AG09309 (cell line): Measurements from ENCODE around the gene MRPL11.
A peak's percentile ranks its signal among the peaks of the same experiment; 100 is the strongest.

Experiments
- DNase-seq: peaks from one replicate; pipeline ENCODE4 v3.0.0-alpha.2; 2010; ENCODE audit warnings: low read depth
- H3K4me3 ChIP-seq: 2 replicates; pipeline ENCODE4 v1.5.1; 2011; ENCODE audit warnings: mild to moderate bottlenecking, low read depth, low read length, moderate library complexity; ENCODE audit not compliant: control insufficient read depth
- CTCF ChIP-seq: IDR thresholded peaks from 2 replicates; pipeline ENCODE4 v1.5.1; 2011; ENCODE audit warnings: mild to moderate bottlenecking, low read depth, low read length, inconsistent platforms; ENCODE audit not compliant: insufficient read depth, control insufficient read depth; ENCODE audit errors: missing control alignments

Gene MRPL11

GRCh38 chr11:66438504-66439466 lies at the start of gene MRPL11:
Gene MRPL11, minus strand, starts transcription at chr11:66438848. Its CDS starts 94 bp downstream, at chr11:66438754.
- peak within 1 kb of the TSS; percentile 87 for H3K4me3 ChIP-seq
- peak; percentile 70 for TF ChIP-seq CTCF
- DNase-seq = peak; percentile 73

GRCh38 chr11:66484806-66485380 lies 46.2 kb upstream of the MRPL11 start:
- no peak for DNase-seq
- no peak overlapping the region for H3K4me3 ChIP-seq
- TF ChIP-seq CTCF = no peak

GRCh38 chr11:66480117-66480938 lies 41.7 kb upstream of the MRPL11 start, which contains the start of gene DPP3:
Gene DPP3, plus strand, starts transcription at chr11:66480434. Its CDS starts 1,767 bp downstream, at chr11:66482201.
- TF ChIP-seq CTCF = no peak
- DNase-seq = peak; percentile 81
- peak within 1 kb of the TSS; percentile 83 for H3K4me3 ChIP-seq

- TF ChIP-seq CTCF = no peak
- no peak for DNase-seq
- H3K4me3 ChIP-seq = peak overlapping the region; percentile 83
Measured at GRCh38 chr11:66479394-66480116, 40.9 kb upstream of the MRPL11 start.

- no peak for DNase-seq
- peak overlapping the region; percentile 83 for H3K4me3 ChIP-seq
- peak; percentile 83 for TF ChIP-seq CTCF
Measured at GRCh38 chr11:66478729-66479393, 40.2 kb upstream of the MRPL11 start.
